GM19328 (cell line): Measurements from ENCODE around the gene VAMP1.
"Not testable (repeated sequence)": the region's sequence is repeated elsewhere in the genome, so short reads cannot be mapped to it uniquely, and the experiment has no call there.

ENCODE experiments used
- ATAC-seq: cut with Tn5 transposase; IDR thresholded peaks from one replicate; pipeline ENCODE4 v1.9.1; 2021; ENCODE audit warnings: mild to moderate bottlenecking, moderate library complexity; ENCODE audit not compliant: unreplicated experiment

Gene VAMP1

GRCh38 chr12:6452245-6452943 lies 18.1 kb downstream of the VAMP1 start:
- no peak for ATAC-seq

GRCh38 chr12:6451348-6452244 lies 18.9 kb downstream of the VAMP1 start, which contains the start of gene TAPBPL:
TSS of gene TAPBPL (plus strand) at chr12:6452042. CDS start at chr12:6452249, 207 bp downstream.
- peak; percentile 69 for ATAC-seq

GRCh38 chr12:6450869-6451347 lies 19.6 kb downstream of the VAMP1 start:
- ATAC-seq = no peak

GRCh38 chr12:6450091-6450868 lies 20.2 kb downstream of the VAMP1 start:
- ATAC-seq = no peak

GRCh38 chr12:6444704-6445688 lies 25.5 kb downstream of the VAMP1 start, which contains the start of gene CD27:
TSS of gene CD27 (plus strand) at chr12:6444955. CDS start at chr12:6445096, 141 bp downstream.
- ATAC-seq = no peak

- no peak for ATAC-seq
Observed at GRCh38 chr12:6444031-6444430, 26.4 kb downstream of the VAMP1 start.

GRCh38 chr12:6443361-6443983 lies 27.0 kb downstream of the VAMP1 start:
- no peak for ATAC-seq

- no peak for ATAC-seq
Observed at GRCh38 chr12:6442836-6443235, 27.6 kb downstream of the VAMP1 start.

- no peak for ATAC-seq
Observed at GRCh38 chr12:6440391-6440790, 30.1 kb downstream of the VAMP1 start.

- ATAC-seq = no peak
Observed at GRCh38 chr12:6438345-6438744, 32.1 kb downstream of the VAMP1 start.

GRCh38 chr12:6437586-6437985 lies 32.9 kb downstream of the VAMP1 start:
- ATAC-seq = no peak

- no peak for ATAC-seq
Observed at GRCh38 chr12:6435961-6436715, 34.3 kb downstream of the VAMP1 start.

- ATAC-seq = no peak
Observed at GRCh38 chr12:6434205-6435140, 36.0 kb downstream of the VAMP1 start.

GRCh38 chr12:6432991-6433390 lies 37.5 kb downstream of the VAMP1 start:
- ATAC-seq = no peak

GRCh38 chr12:6430124-6430989 lies 40.1 kb downstream of the VAMP1 start:
- no peak for ATAC-seq

- ATAC-seq = no peak
Observed at GRCh38 chr12:6428326-6428725, 42.2 kb downstream of the VAMP1 start.

GRCh38 chr12:6427796-6428195 lies 42.7 kb downstream of the VAMP1 start:
- ATAC-seq = not testable (repeated sequence)
